Activated CD4-positive, alpha-beta T cell treated with anti-CD3 and anti-CD28 coated beads for 24 hours (primary cell): ENCODE measurements around the gene LHFPL2.

Experiments
- DNase-seq, 2 donors: peaks; one replicate each; pipeline ENCODE4 v3.0.0-alpha.2; 2020; ENCODE audit warnings: low read depth in 2 of 2

LHFPL2 gene

DNA sequence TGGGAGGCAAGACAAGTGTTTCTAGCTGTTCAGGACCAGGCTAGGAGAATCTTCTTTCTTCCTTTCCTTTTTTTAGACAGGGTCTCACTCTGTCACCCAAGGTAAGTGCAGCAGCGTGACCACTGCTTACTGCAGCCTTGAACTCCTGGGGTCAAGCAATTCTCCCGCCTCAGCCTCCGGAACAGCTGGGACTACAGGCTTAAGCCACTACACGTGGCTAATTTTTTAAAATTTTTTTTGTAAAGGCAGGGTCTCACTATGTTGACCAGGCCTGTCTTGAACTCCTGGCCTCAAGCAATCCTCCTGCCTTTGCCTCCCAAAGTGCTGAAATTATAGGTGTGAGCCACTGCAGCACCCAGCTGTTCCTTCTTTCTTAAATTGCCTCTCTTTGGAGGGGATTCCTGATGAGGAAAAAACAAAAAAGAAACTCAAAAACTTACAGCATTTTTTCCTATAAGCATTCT is 53.1 kb downstream of the LHFPL2 start:
- no peak for DNase-seq

DNA sequence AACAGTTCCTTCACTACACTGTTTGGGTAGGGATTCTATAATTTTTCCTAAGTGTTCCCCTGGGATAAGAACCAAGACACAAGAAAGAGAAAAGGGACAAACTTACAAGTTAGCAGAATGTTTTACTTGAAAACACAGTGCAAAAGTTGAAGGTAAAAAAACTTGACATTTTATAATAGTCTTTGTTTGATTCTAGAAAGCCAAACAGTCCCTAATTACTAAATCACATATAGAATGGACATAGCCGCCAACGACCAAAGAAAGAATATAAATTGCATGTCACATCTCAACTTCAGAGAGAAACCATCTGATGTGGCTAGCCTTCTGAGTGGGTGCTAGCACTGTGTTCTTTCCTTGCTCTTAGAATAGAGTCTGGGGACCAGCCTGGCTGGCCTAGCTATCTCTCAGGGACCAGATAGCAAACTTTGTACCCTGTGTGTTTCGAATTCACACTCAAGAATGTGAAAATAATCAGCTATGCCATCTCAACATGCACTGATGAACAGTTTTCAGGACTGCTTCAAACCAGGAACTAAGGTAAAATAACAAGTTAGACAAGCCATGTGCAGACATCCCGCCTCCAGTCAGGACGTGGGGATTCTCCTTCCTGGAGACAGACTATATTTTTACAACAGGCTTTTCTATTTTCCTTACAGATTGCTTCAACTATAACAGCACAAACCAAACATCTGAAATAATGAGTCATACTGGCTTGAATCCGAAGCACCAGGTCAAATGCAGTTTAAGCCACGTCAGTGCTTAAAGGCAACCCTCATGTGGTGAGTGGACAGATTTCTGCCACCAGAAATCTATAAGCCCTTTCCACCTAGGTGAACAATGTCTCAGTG is 53.7 kb downstream of the LHFPL2 start:
- DNase-seq, result no peak

DNA sequence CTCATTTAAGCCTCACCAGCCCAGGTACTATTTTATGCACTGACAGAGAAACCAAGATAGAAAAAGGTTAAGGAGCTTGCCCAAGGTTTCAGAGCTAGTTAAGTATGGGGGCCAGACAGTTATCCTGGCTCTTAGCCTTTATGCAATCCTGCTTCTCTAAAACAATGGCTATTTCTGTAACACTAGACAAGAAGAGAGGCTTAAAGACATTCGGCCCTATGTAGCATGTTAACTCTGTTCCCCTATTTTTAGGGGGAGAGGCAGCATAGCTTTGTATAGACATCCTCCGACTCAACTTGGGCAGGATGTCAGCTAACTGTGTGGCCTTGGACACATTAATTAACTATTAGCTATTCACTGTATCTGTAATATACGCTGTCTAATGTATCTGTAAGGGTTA is 54.6 kb downstream of the LHFPL2 start:
- no peak for DNase-seq

DNA sequence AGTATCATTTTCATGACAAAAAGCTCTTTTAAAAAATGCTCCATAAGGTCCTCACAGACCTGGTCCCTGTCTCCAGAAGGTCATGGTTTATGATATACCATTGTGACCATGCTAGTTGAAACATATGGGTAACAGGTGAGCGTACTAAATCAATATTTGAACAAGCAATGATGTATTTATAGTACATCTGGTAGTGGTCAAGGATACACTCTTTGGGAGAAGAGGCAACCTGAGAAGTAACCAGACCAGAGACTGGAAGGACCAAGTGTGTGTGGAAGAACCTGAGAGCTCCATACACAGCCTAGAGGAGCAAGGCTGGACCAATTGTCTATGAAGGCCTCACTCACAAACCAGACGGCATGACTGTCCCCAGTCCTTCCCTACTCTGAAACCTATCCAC is 55.1 kb downstream of the LHFPL2 start:
- DNase-seq, result no peak

DNA sequence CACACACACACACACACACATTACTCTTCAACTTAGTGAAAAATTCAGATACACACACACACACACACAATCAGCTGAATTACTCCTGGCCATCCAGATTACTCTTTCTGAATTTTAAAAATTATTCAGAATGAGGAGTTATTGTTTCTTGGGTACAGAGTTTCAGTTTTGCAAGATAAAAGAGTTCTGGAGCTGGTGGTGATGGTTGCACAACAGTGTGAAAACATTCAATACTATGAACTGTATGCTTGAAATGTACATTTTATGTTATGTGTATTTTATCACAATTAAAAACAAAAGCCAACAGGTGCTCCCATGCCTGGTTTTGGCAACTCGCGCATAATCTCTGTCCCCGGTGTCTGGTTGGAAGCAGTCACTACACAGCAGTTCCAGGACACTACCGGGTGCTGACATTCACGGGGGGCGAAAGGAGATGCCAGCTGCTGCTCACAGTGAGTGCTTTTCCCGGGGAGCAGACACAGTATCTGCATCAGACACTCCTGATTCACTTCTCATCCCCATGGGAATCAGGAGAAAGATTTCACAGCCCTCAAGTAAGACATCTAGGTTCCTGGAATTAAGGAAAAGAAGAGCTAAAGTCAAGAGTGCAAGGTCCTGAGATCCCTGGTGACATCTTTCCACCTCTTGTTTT is 55.7 kb downstream of the LHFPL2 start:
- no peak for DNase-seq

DNA sequence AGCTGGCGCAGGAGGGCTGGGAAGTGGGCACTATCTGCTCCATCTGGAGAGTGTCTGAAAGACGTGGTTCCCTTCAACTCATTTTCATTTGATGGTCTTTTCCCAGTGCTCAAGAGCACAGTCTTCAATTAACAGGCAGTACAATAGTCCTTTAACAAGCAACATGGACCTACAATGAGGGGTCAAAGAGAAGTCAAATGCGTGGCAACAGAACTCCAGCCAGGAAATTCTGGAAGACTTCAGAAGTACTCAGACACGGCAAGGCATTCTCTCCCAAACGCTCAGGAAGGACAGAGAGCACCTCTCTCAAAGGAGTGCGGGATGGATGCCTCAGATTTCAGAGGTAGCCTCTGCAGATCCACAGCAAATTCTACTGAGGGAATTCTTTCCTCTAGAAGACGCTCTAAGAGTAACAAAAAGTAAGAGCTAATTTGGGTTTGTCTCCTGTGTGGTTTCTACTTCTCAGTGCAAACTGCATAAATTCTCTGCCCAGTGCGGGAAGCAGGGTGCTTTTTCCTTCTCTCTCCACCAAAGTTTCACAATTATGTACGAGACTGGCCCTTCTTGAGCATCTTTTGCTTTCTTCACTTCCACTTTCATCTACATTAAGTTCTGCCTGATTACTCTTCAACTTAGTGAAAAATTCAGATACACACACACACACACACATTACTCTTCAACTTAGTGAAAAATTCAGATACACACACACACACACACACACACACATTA is 56.4 kb downstream of the LHFPL2 start:
- no peak for DNase-seq

DNA sequence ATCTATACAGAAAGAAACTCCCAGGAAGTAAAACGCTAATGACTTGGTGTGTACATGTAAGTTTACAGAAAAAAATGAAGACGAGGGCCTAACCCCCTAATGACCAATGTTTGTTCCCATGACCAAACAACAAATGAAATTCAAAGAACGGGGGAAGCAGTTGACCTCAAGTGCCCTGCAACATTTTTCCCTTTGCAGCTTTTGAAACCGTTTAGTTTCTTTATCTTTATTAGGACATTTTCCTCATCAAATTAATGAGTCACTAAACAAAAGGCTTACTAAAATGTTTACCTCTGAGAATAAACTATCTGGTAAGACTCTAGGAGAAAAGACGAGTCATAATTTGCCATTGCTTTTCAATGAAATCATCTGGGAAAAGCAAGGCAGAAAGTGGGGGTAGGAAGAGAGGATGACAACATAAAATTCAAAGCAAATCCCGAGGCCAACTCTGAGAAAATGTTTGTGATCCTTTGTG is 57.4 kb downstream of the LHFPL2 start:
- no peak for DNase-seq

- no peak for DNase-seq
Measured at GRCh38 chr5:78589923-78590322, 58.6 kb downstream of the LHFPL2 start.

DNA sequence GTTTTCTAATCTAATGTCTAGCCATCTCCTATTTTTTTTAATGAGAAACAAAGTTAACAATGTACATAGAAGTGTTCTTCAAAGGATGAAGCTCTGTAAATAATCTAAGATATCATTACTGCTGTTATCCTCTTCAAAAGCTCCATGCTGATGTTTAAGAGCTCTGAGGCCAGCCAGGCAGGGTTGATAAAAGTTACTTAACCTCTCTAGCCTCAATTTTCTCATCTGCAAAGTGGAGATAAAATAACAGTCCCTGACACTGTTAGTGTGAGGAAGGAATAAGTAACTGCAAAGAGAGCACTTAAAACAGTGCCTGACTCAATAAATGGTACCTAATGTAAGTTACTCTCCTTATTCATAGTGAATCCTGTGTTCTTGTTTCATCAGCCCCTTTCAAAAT is 60.1 kb downstream of the LHFPL2 start:
- no peak for DNase-seq

GRCh38 chr5:78587775-78588291 is 60.7 kb downstream of the LHFPL2 start:
- DNase-seq, result no peak

- no peak for DNase-seq
Measured at GRCh38 chr5:78587081-78587774, 61.3 kb downstream of the LHFPL2 start.

GRCh38 chr5:78586251-78586650 is 62.3 kb downstream of the LHFPL2 start:
- DNase-seq, result no peak

DNA sequence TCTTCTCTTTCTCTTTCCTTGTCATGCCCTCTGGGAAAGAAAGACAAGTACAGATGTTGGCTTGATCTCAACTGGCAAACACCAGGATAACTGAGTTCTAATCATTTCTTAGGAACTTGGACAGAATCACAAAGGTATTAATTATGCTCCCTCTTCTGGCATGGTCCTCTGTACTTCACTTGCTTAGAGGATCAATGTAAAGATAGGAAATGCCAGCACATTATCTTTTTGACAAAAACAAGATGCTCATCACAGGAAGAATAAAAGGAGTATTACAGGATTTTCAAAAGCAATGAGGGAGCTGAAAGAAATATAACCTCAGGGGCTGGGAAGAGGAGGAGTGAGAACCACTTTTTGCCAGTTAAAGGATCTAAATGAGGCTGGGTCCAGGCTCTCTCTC is 70.6 kb downstream of the LHFPL2 start:
- no peak for DNase-seq

- DNase-seq, result no peak
Measured at GRCh38 chr5:78577071-78577807, 71.3 kb downstream of the LHFPL2 start.

GRCh38 chr5:78576376-78576775 is 72.2 kb downstream of the LHFPL2 start:
- no peak for DNase-seq

DNA sequence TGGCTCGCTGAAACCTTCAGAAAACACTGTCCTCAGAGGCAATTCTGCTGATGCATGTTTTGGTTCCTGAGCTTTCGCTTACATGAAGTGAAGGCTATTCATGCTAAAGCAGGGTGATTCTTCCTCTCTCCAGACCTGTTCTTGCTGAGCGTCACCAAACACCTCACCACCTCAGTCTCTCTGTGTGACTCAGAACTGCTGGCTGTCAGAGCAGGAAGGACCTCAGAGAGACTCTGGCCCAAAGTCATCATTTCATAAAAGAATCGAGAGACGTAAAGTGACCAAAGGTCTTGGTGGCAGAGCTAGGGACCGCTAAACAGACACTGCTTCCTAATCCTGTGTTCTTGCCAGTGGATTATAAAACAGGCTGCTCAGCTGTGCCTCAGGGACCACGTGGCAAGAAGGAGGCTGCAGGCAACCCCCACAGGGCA is 73.8 kb downstream of the LHFPL2 start:
- DNase-seq, result no peak

GRCh38 chr5:78574131-78574673 is 74.4 kb downstream of the LHFPL2 start:
- no peak for DNase-seq

DNA sequence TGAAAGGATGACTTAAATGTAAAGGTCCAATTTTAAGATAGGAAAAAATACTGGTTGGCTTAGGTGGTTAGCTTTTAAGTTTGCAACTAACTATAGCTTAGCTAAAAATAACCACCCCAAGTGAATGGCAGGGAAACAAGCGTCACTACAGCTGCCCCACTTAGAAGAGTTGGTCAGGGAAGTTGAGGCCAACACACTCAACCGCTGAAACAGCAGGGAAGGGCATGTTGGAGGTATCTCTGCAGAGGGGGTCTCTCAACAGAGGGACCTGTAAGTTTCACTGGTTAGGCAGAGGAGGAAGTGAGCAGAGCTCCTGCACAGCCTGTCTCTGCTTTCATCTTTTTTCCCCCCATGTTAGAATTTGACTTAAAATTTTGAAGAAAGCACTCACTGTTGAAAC is 75.3 kb downstream of the LHFPL2 start:
- no peak for DNase-seq

DNA sequence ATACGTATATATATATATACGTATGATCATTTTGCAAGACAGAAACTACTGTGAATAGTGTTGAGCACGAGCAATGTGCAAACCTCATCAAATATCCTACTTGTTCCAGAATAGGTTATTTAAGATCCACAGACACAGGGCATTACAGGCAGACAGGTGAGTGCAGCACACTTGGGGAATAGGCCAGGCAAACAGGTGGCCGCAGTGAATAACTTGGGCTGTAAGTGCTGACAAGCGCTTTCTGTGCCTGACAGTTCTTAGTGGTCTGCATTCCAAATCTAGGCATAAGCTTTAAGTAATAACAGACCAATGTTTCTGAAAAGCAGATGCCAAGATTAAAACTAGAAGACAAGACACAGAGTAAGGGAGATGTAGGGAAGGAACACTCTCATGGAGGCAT is 77.9 kb downstream of the LHFPL2 start:
- no peak for DNase-seq

GRCh38 chr5:78569441-78569840 is 79.1 kb downstream of the LHFPL2 start:
- no peak for DNase-seq

GRCh38 chr5:78568676-78569075 is 79.9 kb downstream of the LHFPL2 start:
- no peak for DNase-seq
